H1 (cell line): ENCODE data around the gene BHMT. TPM values are rescaled to one million over a fixed set of nuclear protein-coding genes. Genes with fewer than 3 reads are reported as not detected.

Experiments
- CTCF ChIA-PET: fragments of 300-600 bp; sonication (Branson Sonifier 250); formaldehyde crosslinking; loops from one replicate; lab custom pipeline; 2021; ENCODE audit not compliant: partially characterized antibody; lab: Charles Lee
- POLR2A ChIA-PET: fragments of 300-600 bp; sonication (Branson Sonifier 250); formaldehyde crosslinking; loops from one replicate; lab custom pipeline; 2021; ENCODE audit warnings: inconsistent platforms; ENCODE audit not compliant: partially characterized antibody; lab: Charles Lee
- DNase-seq, 2 experiments: peaks; one replicate each; pipeline versions ENCODE4 v3.0.0 to v3.0.0-alpha.2; 2010 to 2022; ENCODE audit warnings: low spot score in 2 of 2, low read depth in 1 of 2, mixed read lengths in 1 of 2
- FAIRE-seq: peaks from 2 replicates; lab custom pipeline; 2011; peaks lifted over from hg19 to GRCh38; lab: Jason Lieb, UNC
- H2AFZ ChIP-seq: 2 replicates; pipeline ENCODE4 v1.8.1; 2012; ENCODE audit warnings: low read length, inconsistent platforms
- H2AK5ac ChIP-seq: 2 replicates; pipeline ENCODE4 v1.6.1; 2013; ENCODE audit warnings: low read depth, low read length
- H2BK120ac ChIP-seq: replicated peaks from 2 replicates; pipeline ENCODE3; 2013; ENCODE audit warnings: low read depth, low read length, inconsistent platforms
- H2BK12ac ChIP-seq: 2 replicates; pipeline ENCODE4 v1.6.1; 2013; ENCODE audit warnings: low read depth, low read length
- H2BK15ac ChIP-seq: 2 replicates; pipeline ENCODE4 v1.6.1; 2013; ENCODE audit warnings: low read length
- H2BK20ac ChIP-seq: 2 replicates; pipeline ENCODE4 v1.6.1; 2013; ENCODE audit warnings: low read length
- H2BK5ac ChIP-seq: 2 replicates; pipeline ENCODE4 v1.6.1; 2013; ENCODE audit warnings: low read depth, low read length
- H3K14ac ChIP-seq: 2 replicates; pipeline ENCODE4 v1.6.1; 2013; ENCODE audit warnings: inconsistent platforms; ENCODE audit not compliant: insufficient read length
- H3K18ac ChIP-seq: 2 replicates; pipeline ENCODE4 v1.6.1; 2013; ENCODE audit warnings: low read length; ENCODE audit errors: extremely low read depth
- H3K23ac ChIP-seq: 2 replicates; pipeline ENCODE4 v1.6.1; 2013; ENCODE audit warnings: inconsistent platforms; ENCODE audit not compliant: insufficient read length
- H3K23me2 ChIP-seq: 2 replicates; pipeline ENCODE4 v1.6.1; 2013; ENCODE audit warnings: low read depth, low read length
- H3K27ac ChIP-seq: 2 replicates; pipeline ENCODE4 v1.6.1; 2011; ENCODE audit warnings: low read depth, low read length, inconsistent platforms
- H3K27me3 ChIP-seq, 4 experiments: replicated peaks in 1 of 4; 1 replicate in 1 of 4; 2 replicates in 3 of 4; pipeline versions ENCODE4 v1.6.1 to v1.8.1; 2011 to 2013; ENCODE audit warnings: low read length in 3 of 4, mild to moderate bottlenecking in 3 of 4, inconsistent platforms in 2 of 4, mixed read lengths in 2 of 4, moderate library complexity in 1 of 4; ENCODE audit not compliant: control insufficient read depth in 3 of 4, insufficient read depth in 3 of 4; ENCODE audit errors: extremely low read depth in 1 of 4
- H3K36me3 ChIP-seq, 4 experiments: 2 replicates each; pipeline versions ENCODE4 v1.6.1 to v1.8.1; 2011 to 2013; ENCODE audit warnings: mild to moderate bottlenecking in 4 of 4, low read length in 3 of 4, moderate library complexity in 2 of 4, control low read depth in 1 of 4, inconsistent platforms in 1 of 4; ENCODE audit not compliant: insufficient read depth in 4 of 4, control insufficient read depth in 2 of 4
- H3K4ac ChIP-seq: replicated peaks from 2 replicates; pipeline ENCODE3; 2013; ENCODE audit warnings: low read length, low read depth, mixed read lengths, inconsistent platforms; ENCODE audit not compliant: insufficient read length
- H3K4me1 ChIP-seq, 4 experiments: replicated peaks in 1 of 4; 1 replicate in 1 of 4; 2 replicates in 3 of 4; pipeline versions ENCODE4 v1.6.1 to v1.8.1; 2011 to 2013; ENCODE audit warnings: low read length in 3 of 4, inconsistent platforms in 2 of 4, mixed read lengths in 1 of 4; ENCODE audit not compliant: insufficient read depth in 4 of 4, control insufficient read depth in 3 of 4
- H3K4me2 ChIP-seq, 2 experiments: 2 replicates each; pipeline versions ENCODE4 v1.6.1 to v1.8.1; 2011 to 2013; ENCODE audit warnings: low read depth in 2 of 2, low read length in 2 of 2, control low read depth in 1 of 2, inconsistent platforms in 1 of 2, mild to moderate bottlenecking in 1 of 2; ENCODE audit not compliant: insufficient read depth in 1 of 2
- H3K4me3 ChIP-seq, 4 experiments: fragments of 200-600, 300-600 bp in 1 of 4; sonication (generic), shearing (Covaris generic), sonication (Bioruptor Twin) in 1 of 4; 2 replicates each; pipeline versions ENCODE4 v1.5.1 to v1.8.1; 2011 to 2016; ENCODE audit warnings: low read length in 4 of 4, low read depth in 3 of 4, control low read depth in 2 of 4, inconsistent platforms in 2 of 4, mild to moderate bottlenecking in 2 of 4, mixed read lengths in 1 of 4, moderate library complexity in 1 of 4; ENCODE audit not compliant: insufficient read depth in 2 of 4; ENCODE audit errors: extremely low read depth in 1 of 4
- H3K56ac ChIP-seq: replicated peaks from 2 replicates; pipeline ENCODE3; 2013; ENCODE audit warnings: low read depth, mild to moderate bottlenecking, mixed read lengths, low read length, inconsistent platforms; ENCODE audit not compliant: insufficient read length
- H3K79me1 ChIP-seq: 2 replicates; pipeline ENCODE4 v1.6.1; 2013; ENCODE audit warnings: low read depth, low read length, control low read depth
- H3K79me2 ChIP-seq, 2 experiments: 2 replicates each; pipeline versions ENCODE4 v1.6.1 to v1.8.1; 2012 to 2013; ENCODE audit warnings: low read length in 2 of 2, mild to moderate bottlenecking in 2 of 2, inconsistent platforms in 1 of 2; ENCODE audit not compliant: insufficient read depth in 2 of 2, control insufficient read depth in 1 of 2
- H3K9ac ChIP-seq, 4 experiments: replicated peaks in 1 of 4; 1 replicate in 1 of 4; 2 replicates in 3 of 4; pipeline versions ENCODE4 v1.6.1 to v1.8.1; 2011 to 2013; ENCODE audit warnings: low read depth in 3 of 4, low read length in 3 of 4, control low read depth in 2 of 4, mild to moderate bottlenecking in 2 of 4, moderate library complexity in 2 of 4, inconsistent platforms in 1 of 4; ENCODE audit errors: extremely low read depth in 1 of 4
- H3K9me3 ChIP-seq, 2 experiments: 2 replicates each; pipeline versions ENCODE4 v1.6.1 to v1.8.1; 2012 to 2013; ENCODE audit warnings: mild to moderate bottlenecking in 2 of 2, moderate library complexity in 2 of 2, control low read depth in 1 of 2, inconsistent platforms in 1 of 2, low read depth in 1 of 2, low read length in 1 of 2, mixed read lengths in 1 of 2; ENCODE audit not compliant: insufficient read depth in 2 of 2
- H4K20me1 ChIP-seq, 2 experiments: replicated peaks in 1 of 2; 2 replicates each; pipeline versions ENCODE3 to v1.8.1; 2011 to 2013; ENCODE audit warnings: inconsistent platforms in 2 of 2, low read length in 2 of 2, mild to moderate bottlenecking in 1 of 2; ENCODE audit not compliant: insufficient read depth in 2 of 2, control insufficient read depth in 1 of 2
- H4K5ac ChIP-seq: 2 replicates; pipeline ENCODE4 v1.6.1; 2013; ENCODE audit warnings: low read length, low read depth, mixed read lengths, inconsistent platforms; ENCODE audit not compliant: insufficient read length
- H4K8ac ChIP-seq: 2 replicates; pipeline ENCODE4 v1.8.0; 2013; ENCODE audit warnings: mild to moderate bottlenecking, moderate library complexity, low read length, inconsistent platforms; ENCODE audit not compliant: insufficient read depth; ENCODE audit errors: extremely low read depth
- H4K91ac ChIP-seq: replicated peaks from 2 replicates; pipeline ENCODE3; 2013; ENCODE audit warnings: low read length, mixed read lengths, inconsistent platforms; ENCODE audit not compliant: insufficient read length
- ATF3 ChIP-seq: IDR thresholded peaks from 2 replicates; pipeline ENCODE4 v1.6.1; 2011; ENCODE audit warnings: low read depth, mild to moderate bottlenecking, low read length; ENCODE audit not compliant: insufficient read depth
- CBX8 ChIP-seq: fragments of 300-800, 300-1000 bp; sonication (generic); IDR thresholded peaks from 2 replicates; pipeline ENCODE4 v1.7.1; 2016; ENCODE audit warnings: low read depth, low read length, borderline replicate concordance
- HDAC6 ChIP-seq: IDR thresholded peaks from one replicate; pipeline ENCODE4 v1.7.1; 2012; ENCODE audit warnings: low read depth, mild to moderate bottlenecking, inconsistent platforms, low read length, moderate library complexity
- JUN ChIP-seq: IDR thresholded peaks from 2 replicates; pipeline ENCODE4 v1.6.1; 2011; ENCODE audit warnings: low read depth, mild to moderate bottlenecking, improper control_type of control experiment, low read length
- MAX ChIP-seq: IDR thresholded peaks from 2 replicates; pipeline ENCODE4 v1.6.1; 2012; ENCODE audit warnings: inconsistent platforms
- NRF1 ChIP-seq: IDR thresholded peaks from 2 replicates; pipeline ENCODE4 v1.6.1; 2011; ENCODE audit warnings: mild to moderate bottlenecking, low read depth, low read length, improper control_type of control experiment
- RAD21 ChIP-seq, 2 experiments: IDR thresholded peaks in 1 of 2; conservative IDR thresholded peaks in 1 of 2; 2 replicates each; pipeline ENCODE4 v1.6.1; 2011; ENCODE audit warnings: low read depth in 2 of 2, low read length in 2 of 2, improper control_type of control experiment in 1 of 2, inconsistent platforms in 1 of 2, mild to moderate bottlenecking in 1 of 2, moderate library complexity in 1 of 2
- SP1 ChIP-seq: IDR thresholded peaks from 2 replicates; pipeline ENCODE4 v1.6.1; 2011; ENCODE audit warnings: low read depth, low read length
- SP4 ChIP-seq: IDR thresholded peaks from 2 replicates; pipeline ENCODE4 v1.6.1; 2012; ENCODE audit warnings: low read length, inconsistent platforms
- SUZ12 ChIP-seq: fragments of 200-600 bp; sonication (generic); IDR thresholded peaks from 2 replicates; pipeline ENCODE4 v1.6.1; 2012; ENCODE audit warnings: mild to moderate bottlenecking, inconsistent platforms, low read length, moderate library complexity, mixed read lengths
- TAF1 ChIP-seq: IDR thresholded peaks from 2 replicates; pipeline ENCODE4 v1.6.1; 2011; ENCODE audit warnings: mild to moderate bottlenecking, low read depth, low read length
- ZNF274 ChIP-seq: IDR thresholded peaks from 2 replicates; pipeline ENCODE4 v1.7.0; 2012; ENCODE audit warnings: low read length, borderline replicate concordance; ENCODE audit errors: extremely low read depth
- WGBS, 2 experiments: shearing (Covaris generic) in 1 of 2; methylation state at CpG; one replicate each; pipeline versions ENCODE4 v1.1.6 to v1.1.7; 2013 to 2015; ENCODE audit warnings: low lambda C conversion rate in 2 of 2, mixed read lengths in 2 of 2, inconsistent platforms in 1 of 2, low coverage in 1 of 2, missing lambda C conversion rate in 1 of 2; ENCODE audit not compliant: insufficient replicate concordance in 2 of 2, insufficient coverage in 1 of 2, insufficient read length in 1 of 2; ENCODE audit errors: extremely low coverage in 1 of 2, missing lambda C conversion rate in 1 of 2; 5-methylcytosine and 5-hydroxymethylcytosine counted together
- polyA plus RNA-seq, 7 experiments: library from polyadenylated mRNA; depleted of rRNA in 3 of 7; stranded (reverse) in 5 of 7; unstranded in 2 of 7; fragments of >200 nt in 5 of 7; fragments of 200-250 nt in 2 of 7; gene quantifications; 1 replicate in 5 of 7; 2 replicates in 1 of 7; 4 replicates in 1 of 7; pipeline versions ENCODE4 v1.2.1 to v1.2.3, GENCODE V29; 2011 to 2013; ENCODE audit warnings: missing spikeins in 2 of 7, mixed read lengths in 2 of 7
- total RNA-seq: library from RNA; stranded (reverse); fragmentation: NEBNext Ultra II Directional; extraction: Animal tissue kit (Norgen Biotek cat#: 25700); gene quantifications from 2 replicates; pipeline ENCODE4 v1.2.1, GENCODE V29; 2021

Gene BHMT
- total and polyA plus RNA-seq, 2 of the 8 experiments (the other 6 are each of a cell fraction or from before 2014, with no cell fraction given) = 0.54 to 1.6 TPM

- no peaks in the 10 kb centered on the region for H3K23me2 ChIP-seq
- H3K56ac ChIP-seq = no peak overlapping the region
- DNase-seq (no peak), FAIRE-seq (no peak)
- H3K18ac ChIP-seq = no peak overlapping the region
- H2BK12ac ChIP-seq = no peak overlapping the region
- H2AK5ac ChIP-seq = no peak overlapping the region
- no peak overlapping the region for H2BK5ac ChIP-seq
- H3K27me3 ChIP-seq = no peaks in the 10 kb centered on the region
- H2BK120ac ChIP-seq = no peak overlapping the region
- no peak overlapping the region for H3K14ac ChIP-seq
- no peaks in the 10 kb centered on the region for H3K9me3 ChIP-seq
- no peak overlapping the region for H4K5ac ChIP-seq
- ChIA-PET CTCF (interaction anchor here (1.0 kb wide), 1 partner anchor 71 kb away, joined by 3 read pairs; no protein-coding TSS in a partner anchor), POLR2A (no interaction called here)
- H3K36me3 ChIP-seq = no peaks in the 10 kb centered on the region
- WGBS, 2 experiments = 81% methylated on average over 3 of the region's 3 CpGs; no CpG with 5 or more reads in 1 of the 2 experiments
- H3K9ac ChIP-seq = no peak overlapping the region
- no peak overlapping the region for H3K27ac ChIP-seq
- no peaks in the 10 kb centered on the region for H3K4me1 ChIP-seq
- H3K79me2 ChIP-seq = no peaks in the 10 kb centered on the region
- H2AFZ ChIP-seq = no peak overlapping the region
- H4K20me1 ChIP-seq = no peaks in the 10 kb centered on the region
- no peak overlapping the region for H4K91ac ChIP-seq
- H3K4me3 ChIP-seq = no peak overlapping the region
- TF ChIP-seq JUN (no peak), NRF1 (no peak), ATF3 (no peak), SP1 (no peak), CBX8 (no peak), SP4 (no peak), HDAC6 (no peak), MAX (no peak), TAF1 (no peak), SUZ12 (no peak), ZNF274 (no peak), RAD21 (IDR thresholded peaks at IDR 0.05 in 1 of 2, conservative IDR thresholded peaks at IDR 0.05 in 1 of 2; ENCODE audit: low read depth in 2 of 2, low read length in 2 of 2) (no peak)
- no peak overlapping the region for H3K4ac ChIP-seq
- H3K4me2 ChIP-seq = no peak overlapping the region
- H4K8ac ChIP-seq = no peak overlapping the region
- H2BK20ac ChIP-seq = no peak overlapping the region
- no peak overlapping the region for H2BK15ac ChIP-seq
- no peak overlapping the region for H3K23ac ChIP-seq
- H3K79me1 ChIP-seq = no peaks in the 10 kb centered on the region
These were observed 49.2 kb upstream of the BHMT start for GRCh38 chr5:79062436-79062835.
